Measurements from ENCODE around the gene C6orf62.
"Not testable (repeated sequence)": the region's sequence is repeated elsewhere in the genome, so short reads cannot be mapped to it uniquely, and the experiment has no call there.

C6orf62 gene

DNA sequence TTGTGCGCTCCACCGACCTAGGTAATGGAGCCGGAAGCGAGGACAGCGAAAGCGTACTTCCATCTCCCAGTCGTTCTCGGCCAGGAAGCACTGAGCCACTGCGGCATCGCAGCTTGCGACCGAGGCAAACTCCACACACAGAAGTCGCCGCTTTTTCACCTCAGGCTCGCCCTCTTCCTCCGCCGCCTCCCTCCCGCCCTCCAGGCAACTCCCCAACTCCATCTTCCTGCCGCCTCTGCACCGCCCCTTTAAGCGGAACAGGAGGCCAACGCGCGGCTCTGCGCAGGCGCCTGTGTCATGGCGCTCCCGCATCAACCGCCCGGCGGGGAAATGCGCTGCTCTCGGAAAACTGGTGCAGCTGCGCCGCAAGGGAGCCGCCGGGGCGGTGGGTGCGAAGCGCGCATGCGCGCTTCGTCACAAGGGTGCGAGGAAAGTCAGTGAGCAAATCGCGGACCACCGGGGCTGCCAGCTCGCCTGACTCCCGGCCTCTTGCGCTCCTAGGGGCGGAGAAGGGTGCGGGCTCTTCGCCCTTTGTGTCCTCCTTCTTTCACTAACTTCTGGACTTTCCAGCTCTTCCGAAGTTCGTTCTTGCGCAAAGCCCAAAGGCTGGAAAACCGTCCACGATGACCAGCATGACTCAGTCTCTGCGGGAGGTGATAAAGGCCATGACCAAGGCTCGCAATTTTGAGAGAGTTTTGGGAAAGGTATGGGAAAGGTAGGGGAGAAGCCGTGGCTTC, 52.1 kb downstream of the C6orf62 start, which contains the start of the genes ACOT13 and TDP2:
Gene ACOT13 (plus strand): TSS at position 437 of the 737 bp plus-strand sequence. CDS start 187 bp downstream, at position 624.
Gene TDP2 (minus strand): TSS at position 259 of the 737 bp plus-strand sequence. CDS start 37 bp downstream, at position 222.
- peak; percentile 94 for DNase-seq

GRCh38 chr6:24666097-24666640, 52.8 kb downstream of the C6orf62 start:
- peak; percentile 73 for DNase-seq

DNA sequence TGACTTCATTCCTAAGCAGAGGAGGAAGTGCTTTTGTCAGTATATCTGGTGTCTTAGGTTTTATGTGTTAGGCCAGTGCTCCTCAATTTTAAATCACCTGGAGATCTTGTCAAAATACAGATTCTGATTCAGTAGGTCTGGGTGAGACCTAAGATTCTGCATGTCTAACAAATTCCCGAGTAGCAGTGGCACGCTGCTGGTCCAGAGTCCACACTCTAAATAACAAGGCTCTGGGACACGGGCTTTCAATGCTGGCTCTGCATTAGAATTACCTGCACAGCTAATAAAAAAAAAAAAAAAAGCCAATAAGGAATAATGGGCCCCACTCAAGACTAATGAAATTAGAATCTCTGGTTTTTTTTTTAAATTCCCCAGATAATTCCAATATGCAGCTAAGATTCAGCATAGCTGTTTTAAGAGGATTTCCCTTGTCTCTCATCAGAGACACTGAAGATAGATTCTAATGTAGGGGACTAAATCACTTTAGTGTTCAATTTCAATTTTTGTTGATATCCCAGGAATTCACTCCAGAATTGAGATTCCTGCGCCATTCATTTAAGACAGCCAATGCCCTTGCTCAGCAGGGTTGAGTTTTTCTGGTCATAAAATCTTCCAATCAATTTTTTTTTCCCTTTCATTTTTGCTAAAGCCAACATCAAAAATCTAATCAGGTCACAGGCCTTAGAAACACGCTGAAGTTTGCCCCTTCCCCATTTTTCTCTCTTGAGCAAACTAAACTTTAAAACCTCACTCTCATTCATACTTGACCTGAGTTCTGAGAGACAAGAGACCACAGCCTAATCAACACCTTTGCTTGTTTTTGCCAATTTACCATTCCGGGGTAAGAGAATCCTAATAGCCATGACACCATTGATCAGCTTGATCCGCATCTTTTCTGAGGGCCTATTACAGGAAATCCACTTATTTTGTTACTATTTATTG, 54.6 kb downstream of the C6orf62 start:
- no peak for DNase-seq

DNA sequence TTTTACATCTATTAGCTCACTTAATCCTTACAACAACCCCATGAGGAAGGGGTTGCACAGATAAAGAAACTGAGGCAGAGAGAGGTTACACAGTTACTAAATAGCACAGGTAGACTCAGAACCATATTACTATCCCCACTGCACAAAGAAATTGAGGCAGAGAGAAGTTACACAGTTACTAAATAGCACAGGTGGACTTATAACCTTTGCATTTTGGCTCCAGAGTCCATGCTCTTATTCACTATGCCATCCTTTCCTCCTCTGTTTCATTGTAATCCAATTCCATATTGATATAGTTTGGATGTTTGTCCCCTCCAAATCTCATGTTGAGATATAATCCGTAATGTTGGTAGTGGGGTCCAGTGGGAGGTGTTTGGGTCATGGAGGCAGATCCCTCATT, 55.8 kb downstream of the C6orf62 start:
- DNase-seq, result no peak

DNA sequence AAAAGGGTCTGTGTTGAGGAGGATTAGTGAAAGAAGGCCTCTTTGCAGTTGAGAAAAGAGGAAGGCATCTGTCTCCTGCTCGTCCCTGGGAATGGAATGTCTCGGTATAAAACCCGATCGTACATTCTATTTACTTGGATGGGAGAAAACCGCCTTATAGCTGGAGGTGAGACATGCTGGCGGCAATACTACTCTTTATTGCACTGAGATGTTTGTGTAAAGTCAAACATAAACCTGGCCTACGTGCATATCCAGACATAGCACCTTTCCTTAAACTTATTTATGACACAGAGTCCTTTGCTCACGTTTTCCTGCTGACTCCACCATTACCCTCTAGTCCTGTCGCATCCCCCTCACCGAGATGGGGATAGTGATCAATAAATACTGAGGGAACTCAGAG, 56.7 kb downstream of the C6orf62 start:
- DNase-seq, result no peak

DNA sequence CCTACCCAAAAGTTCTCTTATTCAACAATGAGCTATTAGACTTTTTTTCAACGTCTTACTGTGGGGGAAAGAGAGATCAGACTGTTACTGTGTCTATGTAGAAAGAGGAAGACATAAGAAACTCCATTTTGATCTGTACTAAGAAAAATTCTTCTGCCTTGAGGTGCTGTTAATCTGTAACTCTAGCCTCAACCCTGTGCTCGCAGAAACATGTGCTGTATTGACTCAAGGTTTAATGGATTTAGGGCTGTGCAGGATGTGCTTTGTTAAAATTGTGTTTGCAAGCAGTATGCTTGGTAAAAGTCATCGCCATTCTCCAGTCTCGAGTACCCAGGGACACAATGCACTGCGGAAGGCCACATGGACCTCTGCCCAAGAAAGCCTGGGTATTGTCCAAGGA, 57.2 kb downstream of the C6orf62 start:
- not testable (repeated sequence) for DNase-seq

- no peak for DNase-seq
These were observed 58.8 kb downstream of the C6orf62 start for GRCh38 chr6:24660105-24660504.

DNA sequence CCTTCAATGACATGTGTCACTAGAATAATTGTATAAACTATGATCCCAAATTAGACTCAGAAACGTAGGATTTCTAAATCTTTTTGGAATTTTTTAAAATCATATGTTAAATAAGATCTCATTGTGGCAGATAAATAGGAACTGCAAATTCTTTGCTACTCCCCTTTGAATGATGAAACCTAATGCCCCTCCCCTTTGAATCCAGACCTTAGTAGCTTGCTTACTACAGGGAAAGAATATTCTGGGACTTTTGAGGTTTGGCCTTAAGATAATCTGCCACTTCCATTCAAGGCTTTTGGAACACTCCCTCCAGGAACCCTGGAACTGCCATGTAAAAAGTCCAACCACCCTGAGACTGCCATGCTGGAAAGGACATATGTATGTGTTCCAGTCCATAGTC, 59.4 kb downstream of the C6orf62 start:
- DNase-seq, result no peak

- DNase-seq, result no peak
These were observed 60.1 kb downstream of the C6orf62 start for GRCh38 chr6:24658573-24659560.

- no peak for DNase-seq
These were observed 63.7 kb downstream of the C6orf62 start for GRCh38 chr6:24655215-24655614.

All from NCI-H510A treated with DMSO at 0.1 percent for 48 hours (cell line).